Osteocyte (in vitro differentiated cells): ENCODE data around the gene ENTREP1. TPM values are rescaled to one million over a fixed set of nuclear protein-coding genes. Genes with fewer than 3 reads are reported as not detected.
"Not testable (repeated sequence)": the region's sequence is repeated elsewhere in the genome, so short reads cannot be mapped to it uniquely, and the experiment has no call there.

Source experiments
- DNase-seq: peaks from one replicate; pipeline ENCODE4 v3.0.0; 2021; ENCODE audit warnings: mixed read lengths; ENCODE audit not compliant: unreplicated experiment; ENCODE audit errors: extremely low spot score
- H3K27ac Mint-ChIP-seq: one replicate; pipeline ENCODE4 v1.8.0; 2021; ENCODE audit warnings: mild to moderate bottlenecking, mixed read lengths; ENCODE audit not compliant: unreplicated experiment
- H3K27me3 Mint-ChIP-seq: one replicate; pipeline ENCODE4 v1.8.0; 2021; ENCODE audit warnings: mixed read lengths; ENCODE audit not compliant: unreplicated experiment
- H3K36me3 Mint-ChIP-seq: one replicate; pipeline ENCODE4 v1.8.0; 2021; ENCODE audit warnings: mixed read lengths; ENCODE audit not compliant: unreplicated experiment
- H3K4me1 Mint-ChIP-seq: one replicate; pipeline ENCODE4 v1.8.0; 2021; ENCODE audit warnings: mixed read lengths; ENCODE audit not compliant: unreplicated experiment
- H3K4me3 Mint-ChIP-seq: one replicate; pipeline ENCODE4 v1.8.0; 2021; ENCODE audit warnings: mild to moderate bottlenecking, moderate library complexity, mixed read lengths; ENCODE audit not compliant: unreplicated experiment
- H3K9me3 Mint-ChIP-seq: one replicate; pipeline ENCODE4 v1.8.0; 2021; ENCODE audit warnings: mixed read lengths; ENCODE audit not compliant: unreplicated experiment
- total RNA-seq: library from RNA; stranded (reverse); gene quantifications from 2 replicates; pipeline ENCODE4 v1.2.1, GENCODE V29; 2021
- TF ChIP-seq, protein P1 (sequence below): fragments of 200-600 bp; sonication (generic); IDR thresholded peaks from 2 replicates; pipeline ENCODE4 v1.5.0; 2021; ENCODE audit warnings: antibody characterized with exemption, mild to moderate bottlenecking, moderate library complexity

The ENTREP1 gene
- total RNA-seq, 1 donor from 2014 or later: 0.24 TPM

DNA sequence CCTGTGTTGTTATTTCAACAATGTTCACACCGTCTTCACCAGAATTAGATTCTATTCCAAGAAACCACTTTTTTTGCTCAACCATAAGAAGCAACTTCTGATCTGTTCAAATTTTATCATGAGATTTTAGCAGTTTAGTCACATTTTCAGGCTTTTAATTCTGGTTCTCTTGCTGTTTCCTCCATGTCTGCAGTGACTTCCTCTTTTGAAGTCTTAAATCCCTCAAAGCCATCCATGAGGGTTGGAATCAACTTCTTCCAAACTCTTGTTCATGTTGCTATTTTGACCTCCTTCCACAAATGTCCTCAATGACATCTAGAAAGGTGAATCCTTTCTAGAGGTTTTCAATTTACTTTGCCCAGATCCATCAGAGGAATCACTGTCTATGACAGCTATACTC is 25.7 kb upstream of the ENTREP1 start:
- peaks cover 72% of the 10 kb centered on the region for H3K27me3 Mint-ChIP-seq
- no peak for DNase-seq
- no peak overlapping the region for H3K27ac Mint-ChIP-seq
- no peaks in the 10 kb centered on the region for H3K36me3 Mint-ChIP-seq
- TF ChIP-seq, protein P1, sequence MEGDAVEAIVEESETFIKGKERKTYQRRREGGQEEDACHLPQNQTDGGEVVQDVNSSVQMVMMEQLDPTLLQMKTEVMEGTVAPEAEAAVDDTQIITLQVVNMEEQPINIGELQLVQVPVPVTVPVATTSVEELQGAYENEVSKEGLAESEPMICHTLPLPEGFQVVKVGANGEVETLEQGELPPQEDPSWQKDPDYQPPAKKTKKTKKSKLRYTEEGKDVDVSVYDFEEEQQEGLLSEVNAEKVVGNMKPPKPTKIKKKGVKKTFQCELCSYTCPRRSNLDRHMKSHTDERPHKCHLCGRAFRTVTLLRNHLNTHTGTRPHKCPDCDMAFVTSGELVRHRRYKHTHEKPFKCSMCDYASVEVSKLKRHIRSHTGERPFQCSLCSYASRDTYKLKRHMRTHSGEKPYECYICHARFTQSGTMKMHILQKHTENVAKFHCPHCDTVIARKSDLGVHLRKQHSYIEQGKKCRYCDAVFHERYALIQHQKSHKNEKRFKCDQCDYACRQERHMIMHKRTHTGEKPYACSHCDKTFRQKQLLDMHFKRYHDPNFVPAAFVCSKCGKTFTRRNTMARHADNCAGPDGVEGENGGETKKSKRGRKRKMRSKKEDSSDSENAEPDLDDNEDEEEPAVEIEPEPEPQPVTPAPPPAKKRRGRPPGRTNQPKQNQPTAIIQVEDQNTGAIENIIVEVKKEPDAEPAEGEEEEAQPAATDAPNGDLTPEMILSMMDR: no peak
- H3K4me1 Mint-ChIP-seq: peaks cover 4% of the 10 kb centered on the region
- H3K4me3 Mint-ChIP-seq: no peak overlapping the region
- no peaks in the 10 kb centered on the region for H3K9me3 Mint-ChIP-seq

DNA sequence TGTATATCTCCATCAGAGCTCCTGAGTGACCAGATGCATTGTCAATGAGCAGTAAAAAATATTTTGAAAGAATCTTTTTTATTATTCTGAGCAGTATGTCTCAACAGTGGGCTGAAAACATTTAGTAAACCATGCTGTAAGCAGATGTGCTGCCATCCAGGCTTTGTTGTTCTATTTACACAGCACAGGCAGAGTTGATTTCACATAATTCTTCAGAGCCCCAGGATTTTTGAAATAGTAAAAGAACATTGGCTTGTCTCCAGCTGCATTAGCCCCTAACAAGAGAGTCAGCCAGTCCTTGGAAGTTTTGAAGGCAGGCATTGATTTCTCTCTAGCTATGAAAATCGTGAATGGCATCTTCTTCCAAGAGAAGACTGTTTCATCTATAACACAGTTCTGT is 25.2 kb upstream of the ENTREP1 start:
- H3K27ac Mint-ChIP-seq: no peak overlapping the region
- peaks cover 75% of the 10 kb centered on the region for H3K27me3 Mint-ChIP-seq
- H3K4me1 Mint-ChIP-seq: peaks cover 4% of the 10 kb centered on the region
- TF ChIP-seq, protein P1: no peak
- no peak overlapping the region for H3K4me3 Mint-ChIP-seq
- no peak for DNase-seq
- no peaks in the 10 kb centered on the region for H3K9me3 Mint-ChIP-seq
- H3K36me3 Mint-ChIP-seq: no peaks in the 10 kb centered on the region

DNA sequence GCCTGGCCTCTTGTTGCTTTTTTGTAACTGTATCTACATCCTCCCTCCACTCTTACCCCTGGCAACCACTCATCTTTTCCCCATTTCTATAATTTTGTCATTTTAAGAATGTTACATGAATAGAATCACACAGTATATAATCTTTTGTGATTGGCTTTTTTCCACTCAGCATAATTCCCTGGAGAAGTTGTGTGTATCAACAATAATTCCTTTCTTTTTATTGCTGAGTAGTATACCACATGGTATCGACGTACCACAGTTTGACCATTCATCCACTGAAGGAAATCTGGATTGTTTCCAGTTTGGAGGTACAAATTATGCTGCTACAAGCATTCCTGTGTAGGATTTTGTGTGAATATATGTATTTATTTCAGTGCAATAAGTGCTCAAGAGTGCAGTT is 21.7 kb upstream of the ENTREP1 start:
- DNase-seq: no peak
- Mint-ChIP-seq H3K4me1 (peaks cover 20% of the 10 kb centered on the region), H3K27ac (no peak overlapping the region), H3K36me3 (peaks cover 2% of the 10 kb centered on the region), H3K4me3 (no peak overlapping the region), H3K27me3 (peaks cover 49% of the 10 kb centered on the region), H3K9me3 (no peaks in the 10 kb centered on the region)
- TF ChIP-seq, protein P1: no peak

DNA sequence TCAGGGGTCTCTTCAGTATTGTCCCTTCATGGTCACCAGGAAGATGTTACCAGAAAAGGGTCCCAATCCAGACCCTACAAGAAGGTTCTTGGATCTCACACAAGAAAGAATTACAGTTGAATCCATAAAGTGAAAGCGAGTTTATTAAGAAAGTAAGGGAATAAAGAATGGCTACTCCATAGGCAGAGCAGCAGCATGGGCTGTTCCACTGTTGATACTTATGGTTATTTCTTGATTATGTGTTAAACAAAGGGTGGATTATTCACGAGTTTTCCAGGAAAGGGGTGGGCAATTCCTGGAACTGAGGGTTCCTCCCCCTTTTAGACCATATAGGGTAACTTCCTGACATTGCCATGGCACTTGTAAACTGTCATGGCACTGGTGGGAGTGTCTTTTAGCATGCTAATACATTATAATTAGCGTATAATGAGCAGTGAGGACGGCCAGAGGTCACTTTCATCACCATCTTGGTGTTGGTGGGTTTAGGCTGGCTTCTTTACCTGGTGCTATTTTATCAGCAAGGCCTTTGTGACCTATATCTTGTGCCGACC is 18.0 kb upstream of the ENTREP1 start:
- H3K4me3 Mint-ChIP-seq, H3K9me3 Mint-ChIP-seq, DNase-seq, H3K36me3 Mint-ChIP-seq: not testable (repeated sequence)
- peaks cover 21% of the 10 kb centered on the region for H3K4me1 Mint-ChIP-seq
- H3K27me3 Mint-ChIP-seq: peaks cover 38% of the 10 kb centered on the region
- H3K27ac Mint-ChIP-seq: peak overlapping the region; percentile 89

DNA sequence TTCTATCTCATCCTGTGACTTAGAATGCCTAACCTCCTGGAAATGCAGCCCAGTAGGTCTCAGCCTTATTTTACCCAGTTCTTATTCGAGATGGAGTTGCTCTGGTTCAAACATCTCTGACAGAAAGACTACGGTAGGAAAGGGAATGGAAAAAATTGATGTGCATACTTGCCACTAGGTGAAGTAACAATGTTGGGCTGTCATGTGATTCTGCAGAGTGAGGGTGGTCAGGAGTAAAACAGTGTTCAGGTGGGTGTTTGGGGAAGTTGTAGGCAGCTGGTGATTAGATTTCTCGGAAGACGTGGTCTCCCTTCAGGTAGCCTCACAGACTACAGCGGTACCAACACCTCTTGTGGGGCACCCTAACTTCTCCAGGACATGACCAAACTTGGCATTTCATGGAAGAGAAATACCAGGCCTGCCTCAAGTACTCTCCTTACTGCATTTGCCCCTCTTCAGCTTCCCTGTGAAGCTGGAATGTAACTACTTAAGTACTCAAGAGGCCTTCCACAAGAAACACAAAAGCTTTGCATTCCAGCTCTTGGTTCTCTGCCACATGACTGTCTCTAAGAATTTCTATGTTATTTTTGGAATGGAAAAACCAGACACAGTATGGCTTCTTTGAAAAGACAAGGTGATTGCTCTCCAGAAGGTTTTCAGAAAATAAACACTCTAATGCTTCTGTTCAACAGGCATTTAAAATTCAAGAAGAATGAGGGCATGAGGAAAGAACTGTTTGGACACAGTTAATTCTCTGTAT is 17.4 kb upstream of the ENTREP1 start:
- no peak overlapping the region for H3K4me3 Mint-ChIP-seq
- H3K9me3 Mint-ChIP-seq: no peaks in the 10 kb centered on the region
- H3K4me1 Mint-ChIP-seq: peaks cover 21% of the 10 kb centered on the region
- peaks cover 41% of the 10 kb centered on the region for H3K27me3 Mint-ChIP-seq
- peak overlapping the region; percentile 89 for H3K27ac Mint-ChIP-seq
- no peak for DNase-seq
- peaks cover 2% of the 10 kb centered on the region for H3K36me3 Mint-ChIP-seq
- TF ChIP-seq, protein P1: peak; percentile 36
